Daoy (cell line): ENCODE measurements around the gene PRRT1B. TPM values are rescaled to one million over a fixed set of nuclear protein-coding genes. Genes with fewer than 3 reads are reported as not detected.

ENCODE experiments used
- DNase-seq: peaks from one replicate; pipeline ENCODE4 v3.0.0-alpha.2; 2015; ENCODE audit warnings: low read depth
- total RNA-seq: library from RNA; depleted of rRNA; stranded (reverse); fragments of >200 nt; shearing (Covaris generic); gene quantifications from 2 replicates; pipeline ENCODE4 v1.2.3, GENCODE V29; 2014

PRRT1B gene
- total RNA-seq, 1 experiment from 2014 or later, result not detected

GRCh38 chr9:131580358-131580757 is 35.0 kb downstream of the PRRT1B start:
- DNase-seq, result no peak

DNA sequence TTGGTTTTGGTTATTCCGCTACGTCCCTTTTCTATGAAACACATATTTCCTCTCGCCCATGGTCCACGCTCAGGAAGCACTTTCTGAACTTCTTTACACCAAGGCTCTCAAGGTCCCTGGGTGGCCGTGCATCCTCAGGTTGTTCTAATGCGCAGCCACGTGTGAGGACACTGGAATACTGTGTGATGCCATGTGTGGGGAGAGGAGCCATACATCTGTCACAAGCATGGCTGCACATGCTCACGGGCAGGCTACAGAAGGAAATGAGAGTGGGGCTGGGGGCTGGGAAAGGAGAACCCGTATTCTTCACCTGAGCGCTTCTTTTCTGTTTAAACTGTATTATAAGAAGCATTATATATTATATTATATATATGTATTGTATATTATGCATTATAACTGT is 36.7 kb downstream of the PRRT1B start:
- DNase-seq, result no peak

GRCh38 chr9:131582466-131583336 is 37.4 kb downstream of the PRRT1B start:
- DNase-seq, result peak; percentile 2

- no peak for DNase-seq
Measured at GRCh38 chr9:131583337-131583645, 38.0 kb downstream of the PRRT1B start.

DNA sequence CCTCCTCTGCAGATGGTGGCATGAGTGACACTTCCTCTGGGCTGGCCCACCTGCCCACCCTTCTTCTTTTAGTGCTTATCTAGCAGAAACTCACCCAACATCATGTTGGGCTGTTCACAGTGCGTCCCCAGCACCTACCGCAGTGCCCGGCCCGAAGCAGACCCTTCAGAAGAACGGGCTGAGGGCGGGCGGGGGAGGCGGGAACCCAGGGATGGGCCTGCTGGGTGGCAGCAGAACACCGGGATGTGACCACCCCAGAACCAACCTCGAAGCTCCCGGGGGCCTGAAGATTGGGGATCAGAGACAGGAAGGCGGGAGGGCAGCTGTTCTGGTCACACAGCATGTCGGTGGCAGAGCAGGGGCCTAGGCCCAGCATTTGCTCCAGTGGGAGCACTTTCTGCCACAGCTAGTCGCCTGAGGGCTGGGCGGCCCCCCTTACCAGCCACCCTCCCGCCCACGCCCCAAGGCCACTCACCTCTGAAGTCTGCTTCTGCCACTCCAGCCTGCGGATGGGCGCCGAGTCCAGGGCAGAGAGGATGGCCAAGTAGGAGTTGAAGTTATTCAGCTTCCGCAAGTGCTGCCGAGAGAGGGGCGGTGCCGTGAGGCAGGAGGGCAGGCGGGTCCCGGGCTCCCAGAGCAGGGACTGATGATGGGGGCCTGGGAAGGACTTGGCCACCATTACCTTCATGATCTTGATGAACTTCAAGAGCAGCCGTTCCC is 38.7 kb downstream of the PRRT1B start:
- DNase-seq, result peak; percentile 2

DNA sequence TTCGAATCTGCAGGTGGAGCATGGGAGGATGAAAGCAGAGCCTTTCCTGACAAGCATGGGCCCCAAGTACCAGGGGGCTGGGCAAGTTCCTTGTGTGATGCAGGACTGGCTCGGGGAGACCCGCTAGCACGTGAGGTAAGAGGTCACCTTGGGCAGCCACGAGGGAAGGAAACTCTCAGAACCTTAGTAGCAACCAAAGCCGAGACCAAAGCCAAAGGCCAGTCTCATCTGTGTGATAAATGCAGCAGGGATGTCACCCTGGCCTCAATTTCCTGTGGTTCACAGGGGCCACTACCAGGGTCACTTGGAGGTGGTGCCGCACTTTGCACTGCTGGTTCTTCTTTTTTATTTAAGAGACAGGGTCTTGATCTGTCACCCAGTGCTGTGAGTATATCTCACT is 39.5 kb downstream of the PRRT1B start:
- no peak for DNase-seq

GRCh38 chr9:131585375-131585774 is 40.1 kb downstream of the PRRT1B start:
- DNase-seq, result peak; percentile 28

GRCh38 chr9:131587331-131587730 is 42.0 kb downstream of the PRRT1B start:
- no peak for DNase-seq

DNA sequence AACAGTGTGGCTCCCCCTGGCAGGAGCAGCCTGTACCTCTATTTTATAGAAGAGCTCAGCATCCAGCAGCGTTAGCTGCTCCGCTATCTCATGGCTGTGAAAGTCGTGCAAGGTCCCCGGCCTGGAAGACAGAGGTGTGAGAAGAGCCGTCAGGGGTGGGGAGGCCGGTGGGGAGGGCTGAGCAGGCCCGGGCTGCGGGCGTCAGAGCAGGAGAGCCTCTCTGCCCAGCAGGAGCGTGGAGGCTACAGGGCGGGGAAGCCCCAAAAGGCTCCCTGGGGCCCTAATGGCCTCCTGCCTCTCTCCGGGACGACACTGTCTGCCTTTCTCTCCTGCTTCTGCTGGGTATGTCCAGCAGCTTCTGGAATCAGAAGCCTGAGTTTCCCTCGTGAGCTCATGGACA is 42.6 kb downstream of the PRRT1B start:
- DNase-seq, result no peak

DNA sequence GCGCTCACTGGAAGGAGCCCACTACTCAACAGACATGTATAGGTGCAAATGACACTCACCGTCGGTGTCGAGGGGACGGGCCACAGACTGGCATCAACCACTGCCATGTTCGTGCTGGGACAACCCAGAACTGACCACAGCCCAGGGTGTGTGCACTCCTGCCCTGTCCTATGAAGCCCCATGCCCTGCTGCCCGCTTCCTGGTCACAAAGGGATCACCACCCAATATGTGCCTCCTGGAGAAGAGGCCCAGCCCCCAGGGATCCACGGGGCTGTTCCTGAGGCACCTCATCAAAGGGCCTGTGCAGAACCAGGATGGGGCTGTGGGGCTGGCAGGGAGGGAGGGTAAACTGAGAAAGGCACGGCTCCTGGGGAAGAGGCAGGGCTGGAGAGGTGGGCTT is 43.1 kb downstream of the PRRT1B start:
- no peak for DNase-seq

DNA sequence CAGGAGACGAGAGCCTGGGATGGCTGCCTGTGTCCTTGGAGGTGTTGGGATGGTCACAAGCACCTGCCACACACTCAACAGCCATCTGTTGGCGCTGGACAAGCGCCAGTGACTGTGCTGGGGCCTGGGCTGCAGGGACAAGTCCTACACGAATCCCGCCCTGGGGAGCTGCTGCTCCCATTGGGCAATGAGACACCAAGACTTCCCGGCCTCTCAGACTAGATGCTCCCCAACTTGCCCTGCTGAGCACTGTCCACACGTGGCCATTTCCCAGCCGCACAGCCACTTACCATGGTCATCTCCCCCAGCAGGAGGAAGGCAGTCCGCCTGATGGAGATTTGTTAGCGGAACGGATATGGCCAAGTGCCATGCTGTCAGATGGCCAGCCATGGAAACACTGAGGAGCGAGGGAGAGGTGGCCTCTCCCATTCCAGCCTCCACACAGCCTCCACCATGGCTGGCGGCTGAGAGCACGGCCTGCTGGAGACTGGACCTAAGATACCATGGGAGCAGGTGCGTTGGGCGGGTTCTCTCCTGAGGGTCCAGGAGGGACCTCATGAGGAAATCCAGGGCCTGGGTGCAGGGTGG is 43.9 kb downstream of the PRRT1B start:
- no peak for DNase-seq

DNA sequence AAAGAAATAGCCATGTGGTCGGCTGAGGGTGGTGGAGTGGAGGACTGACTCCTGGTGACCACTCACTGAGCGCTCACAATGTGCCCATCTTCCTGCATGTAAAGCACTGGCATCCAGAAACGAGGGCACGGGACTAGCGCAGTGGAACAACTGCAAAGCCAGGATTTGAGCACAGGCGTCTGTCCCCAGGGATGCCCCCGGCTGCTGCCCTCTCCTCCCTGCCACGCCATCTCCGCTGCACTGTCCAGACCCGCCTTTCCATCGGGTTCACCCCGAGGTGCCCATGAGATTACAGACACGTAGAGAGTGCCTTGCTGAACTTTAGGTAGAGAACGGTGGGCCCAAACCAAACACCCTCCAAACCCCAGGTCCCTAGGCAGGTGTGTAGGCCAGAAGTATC is 44.7 kb downstream of the PRRT1B start:
- DNase-seq, result no peak

DNA sequence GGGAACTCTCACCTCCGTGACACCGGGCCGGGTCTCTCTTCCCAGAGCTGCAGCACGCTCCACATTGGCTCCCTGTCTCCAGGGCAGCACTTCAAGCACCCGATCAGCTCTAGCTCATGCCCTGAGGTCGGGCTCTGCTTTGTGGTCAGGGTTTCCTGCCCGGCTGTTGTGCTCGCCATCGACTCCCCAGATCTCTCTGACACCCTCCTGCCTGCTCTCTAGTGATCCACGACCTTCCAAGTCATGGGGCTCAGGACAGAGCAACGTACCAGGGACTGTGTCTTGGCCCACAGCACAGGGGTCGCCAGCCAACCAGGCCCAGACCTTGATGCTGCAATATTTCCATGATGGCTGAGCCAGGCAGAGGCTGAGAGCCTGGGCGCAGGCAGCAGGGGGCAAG is 45.1 kb downstream of the PRRT1B start:
- no peak for DNase-seq

DNA sequence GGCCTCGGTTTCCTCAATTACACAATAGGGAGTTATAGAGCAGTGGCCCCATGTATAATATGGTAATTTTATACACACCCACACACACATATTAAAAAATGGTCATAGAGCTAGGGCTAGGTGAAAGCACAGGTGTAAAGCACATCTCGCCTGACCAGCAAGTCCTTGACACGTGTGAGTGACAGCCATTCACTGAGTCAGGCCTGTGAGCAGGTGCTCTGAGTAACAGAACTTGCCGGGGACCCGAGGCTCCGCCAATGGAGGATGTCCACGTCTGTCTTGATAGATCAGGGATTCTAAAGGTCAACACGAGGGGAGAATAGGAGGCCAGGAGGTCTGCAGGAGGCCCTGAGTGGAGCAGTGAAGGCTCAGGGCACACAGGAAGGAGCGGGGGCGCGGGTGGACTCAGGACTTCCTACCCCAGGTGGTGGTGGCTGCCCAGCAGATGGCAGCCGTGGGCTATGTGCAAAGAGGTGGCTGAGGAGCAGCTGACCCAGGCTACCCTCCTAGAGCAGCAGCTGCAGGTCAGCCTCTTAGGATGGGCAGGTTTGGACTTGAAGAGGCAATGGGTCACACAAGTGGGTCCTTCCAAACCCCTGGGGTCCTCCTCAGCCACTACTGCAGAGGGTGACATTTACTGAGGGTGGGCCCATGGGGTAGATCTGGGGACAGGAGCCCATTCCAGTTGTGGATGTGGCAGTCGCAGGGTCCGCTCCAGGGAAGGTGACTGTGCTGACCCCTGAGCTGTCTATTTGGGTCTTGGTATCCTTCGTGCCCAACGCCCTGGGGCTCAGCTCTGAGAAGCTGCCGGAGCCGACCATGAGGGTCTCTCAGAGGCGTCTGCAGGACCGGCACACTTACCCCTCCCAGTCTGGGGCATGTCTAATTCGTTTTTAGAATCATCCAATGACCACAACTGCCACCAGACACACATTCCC is 45.9 kb downstream of the PRRT1B start:
- peak; percentile 89 for DNase-seq

GRCh38 chr9:131591845-131592208 is 46.5 kb downstream of the PRRT1B start:
- DNase-seq, result no peak

- peak; percentile 34 for DNase-seq
Measured at GRCh38 chr9:131593091-131593820, 47.9 kb downstream of the PRRT1B start.

DNA sequence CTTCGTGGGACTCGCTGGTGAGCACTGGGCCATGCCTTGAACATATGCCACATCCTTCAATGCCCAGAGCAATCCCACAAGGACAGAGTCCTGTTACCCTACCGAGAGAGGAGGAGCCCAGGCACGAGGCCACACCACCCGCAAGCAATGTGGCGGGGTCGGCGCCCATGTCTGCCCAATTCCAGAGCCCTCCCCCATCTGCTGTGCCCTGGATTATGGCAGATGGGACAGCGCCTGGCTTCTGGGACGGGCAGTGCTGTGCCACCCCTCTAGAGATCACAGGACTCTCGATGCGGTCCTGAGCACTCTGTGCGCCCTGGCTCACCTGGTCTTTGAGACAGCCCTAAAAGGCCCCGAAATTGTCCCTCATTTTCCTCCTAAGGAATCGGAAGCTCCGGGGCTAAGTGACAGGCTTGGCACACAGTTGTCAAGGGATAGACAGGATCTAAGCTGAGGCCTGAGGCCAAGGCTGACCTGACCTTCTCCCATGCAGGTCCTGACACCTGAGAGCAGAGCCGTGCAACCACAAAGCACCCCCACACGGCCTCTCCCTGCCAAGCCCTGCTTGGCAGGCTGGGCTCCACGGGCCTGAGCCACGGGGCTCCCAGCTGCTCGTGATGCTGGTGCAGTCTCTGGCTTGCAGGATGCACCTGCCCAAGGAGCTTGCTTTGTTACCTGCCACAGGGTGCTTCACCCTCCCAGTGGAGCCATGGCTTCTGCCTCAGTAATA is 48.8 kb downstream of the PRRT1B start:
- DNase-seq, result no peak

GRCh38 chr9:131594906-131595665 is 49.8 kb downstream of the PRRT1B start:
- no peak for DNase-seq

GRCh38 chr9:131595696-131596429 is 50.5 kb downstream of the PRRT1B start:
- no peak for DNase-seq
